ENCODE results near the gene FPR1. TPM values are rescaled to one million over a fixed set of nuclear protein-coding genes. Genes with fewer than 3 reads are reported as not detected.

Gene FPR1
- total RNA-seq, 1 experiment from 2014 or later = 6.2 TPM

GRCh38 chr19:51788029-51788428 is 36.4 kb upstream of the FPR1 start:
- Mint-ChIP-seq H3K9me3 (ENCODE audit: unreplicated experiment) (peaks cover 7% of the 10 kb centered on the region), H3K27me3 (ENCODE audit: insufficient read depth, unreplicated experiment) (no peaks in the 10 kb centered on the region), H3K4me3 (ENCODE audit: unreplicated experiment) (no peak overlapping the region), H3K36me3 (ENCODE audit: insufficient read depth, unreplicated experiment) (no peaks in the 10 kb centered on the region), H3K4me1 (ENCODE audit: insufficient read depth, unreplicated experiment) (peaks cover 5% of the 10 kb centered on the region), H3K27ac (ENCODE audit: low read depth, unreplicated experiment) (no peak overlapping the region)
- BruUV-seq (replicated peaks) = no TSS peak
- POLR2A ChIA-PET = interaction anchor here (1.3 kb wide), 1 partner anchor 9 kb away, joined by 3 read pairs; no protein-coding TSS in a partner anchor
- DNase-seq (ENCODE audit: unreplicated experiment) = no peak
- intact Hi-C loops (cut with micrococcal nuclease) = loop anchor here (5.0 to 10.0 kb wide), 2 partner anchors 196 to 763 kb away; partner anchors contain the start of gene KLK11
- no peak for TF ChIP-seq CTCF (IDR thresholded peaks at IDR 0.05; ENCODE audit: unreplicated experiment)
- CTCF ChIA-PET = interaction anchor here (3.0 kb wide), 1 partner anchor 11 kb away, joined by 11 read pairs; no protein-coding TSS in a partner anchor

GRCh38 chr19:51786646-51787494 is 35.2 kb upstream of the FPR1 start:
- no peak overlapping the region for H3K4me3 Mint-ChIP-seq (ENCODE audit: unreplicated experiment)
- ChIA-PET CTCF (interaction anchor here (0.9 to 3.0 kb wide), 2 partner anchors 9 to 22 kb away, joined by 3 to 11 read pairs; no protein-coding TSS in a partner anchor), POLR2A (no interaction called here)
- BruUV-seq (replicated peaks) = no TSS peak
- no peaks in the 10 kb centered on the region for H3K36me3 Mint-ChIP-seq (ENCODE audit: insufficient read depth, unreplicated experiment)
- H3K9me3 Mint-ChIP-seq (ENCODE audit: unreplicated experiment) = peaks cover 7% of the 10 kb centered on the region
- no peak for TF ChIP-seq CTCF (IDR thresholded peaks at IDR 0.05; ENCODE audit: unreplicated experiment)
- DNase-seq (ENCODE audit: unreplicated experiment) = no peak
- H3K4me1 Mint-ChIP-seq (ENCODE audit: insufficient read depth, unreplicated experiment) = peaks cover 5% of the 10 kb centered on the region
- intact Hi-C loops (cut with micrococcal nuclease) = loop anchor here (5.0 to 10.0 kb wide), 2 partner anchors 195 to 762 kb away; partner anchors contain the start of gene KLK11
- peak overlapping the region; percentile 46 for H3K27ac Mint-ChIP-seq (ENCODE audit: low read depth, unreplicated experiment)
- H3K27me3 Mint-ChIP-seq (ENCODE audit: insufficient read depth, unreplicated experiment) = no peaks in the 10 kb centered on the region

- Mint-ChIP-seq H3K4me1 (ENCODE audit: insufficient read depth, unreplicated experiment) (peaks cover 5% of the 10 kb centered on the region), H3K27me3 (ENCODE audit: insufficient read depth, unreplicated experiment) (no peaks in the 10 kb centered on the region), H3K9me3 (ENCODE audit: unreplicated experiment) (peaks cover 7% of the 10 kb centered on the region), H3K4me3 (ENCODE audit: unreplicated experiment) (no peak overlapping the region), H3K36me3 (ENCODE audit: insufficient read depth, unreplicated experiment) (no peaks in the 10 kb centered on the region), H3K27ac (ENCODE audit: low read depth, unreplicated experiment) (no peak overlapping the region)
- BruUV-seq (replicated peaks) = TSS peak; percentile 87
- peak; percentile 90 for DNase-seq (ENCODE audit: unreplicated experiment)
- intact Hi-C loops (cut with micrococcal nuclease) = loop anchor here (1.0 to 10.0 kb wide), 4 partner anchors 25 to 760 kb away; partner anchors contain the start of gene KLK11
- TF ChIP-seq CTCF (IDR thresholded peaks at IDR 0.05; ENCODE audit: unreplicated experiment) = no peak
- CTCF ChIA-PET = interaction anchor here (0.5 to 2.2 kb wide), 9 partner anchors 10 to 447 kb away, joined by 3 to 18 read pairs (median 3); no protein-coding TSS in a partner anchor
- POLR2A ChIA-PET = interaction anchor here (0.7 to 1.9 kb wide), 7 partner anchors 14 to 421 kb away, joined by 3 to 12 read pairs (median 4); partner anchors contain the start of gene ZNF432
Measured at GRCh38 chr19:51784922-51785690, 33.4 kb upstream of the FPR1 start.

Data from MCF 10A (cell line).